Midbrain (tissue), 1 donor: Measurements from ENCODE around the gene TEKT2.

Source experiments
- DNase-seq: peaks from one replicate; lab custom pipeline; 2025; lab: John Stamatoyannopoulos, UW

The TEKT2 gene

DNA sequence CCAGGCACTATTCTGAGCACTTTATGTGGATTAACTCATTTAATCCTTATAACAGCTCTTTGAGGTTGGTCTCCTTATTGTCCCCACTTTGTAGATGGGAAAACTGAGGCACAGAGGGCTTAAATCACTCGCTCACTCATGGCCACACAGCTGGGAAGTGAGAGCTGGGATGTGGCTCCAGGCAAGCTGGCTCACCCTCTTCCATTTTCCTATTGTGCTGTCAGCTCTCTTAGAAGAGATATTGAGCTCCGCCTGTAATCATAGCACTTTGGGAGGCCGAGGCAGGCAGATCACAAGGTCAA, 45.0 kb downstream of the TEKT2 start:
- no peak for DNase-seq

DNA sequence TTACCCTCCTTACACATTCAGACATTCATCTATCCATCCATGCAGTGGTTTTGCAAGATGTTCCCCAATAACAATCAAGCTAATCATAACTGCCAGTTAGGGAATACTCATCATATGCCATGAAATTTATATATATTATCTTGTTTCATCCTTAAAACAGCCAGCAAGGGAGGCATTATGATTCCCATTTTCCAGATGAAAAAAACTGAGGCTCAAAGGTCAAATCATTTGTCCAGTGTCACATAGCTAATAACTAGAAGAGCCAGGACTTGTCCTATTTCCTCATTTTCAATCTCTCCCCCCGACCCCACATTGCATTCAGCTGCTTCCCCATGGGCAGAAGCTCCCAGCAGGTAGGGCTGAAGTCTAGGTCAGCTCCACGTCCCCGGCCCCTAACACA, 48.1 kb downstream of the TEKT2 start:
- no peak for DNase-seq

DNA sequence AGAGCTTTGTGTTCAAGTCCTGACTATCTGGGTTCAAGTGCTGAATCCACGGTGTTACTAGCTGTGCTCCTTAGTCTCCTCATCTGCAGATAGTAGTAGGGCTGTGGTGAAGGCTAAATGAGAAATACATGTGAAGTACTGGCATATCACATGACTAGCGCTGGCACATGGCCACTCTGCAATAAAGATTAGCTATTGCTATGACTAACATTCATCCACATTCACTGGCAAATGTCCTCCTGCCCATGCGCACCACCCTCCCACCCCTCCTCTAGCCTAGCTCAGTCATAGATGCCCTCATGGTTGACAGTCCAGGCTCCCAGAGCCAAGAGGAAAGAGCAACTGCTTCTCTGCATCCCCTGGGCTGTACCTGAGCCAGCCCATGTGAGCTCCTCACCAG, 49.6 kb downstream of the TEKT2 start:
- no peak for DNase-seq

DNA sequence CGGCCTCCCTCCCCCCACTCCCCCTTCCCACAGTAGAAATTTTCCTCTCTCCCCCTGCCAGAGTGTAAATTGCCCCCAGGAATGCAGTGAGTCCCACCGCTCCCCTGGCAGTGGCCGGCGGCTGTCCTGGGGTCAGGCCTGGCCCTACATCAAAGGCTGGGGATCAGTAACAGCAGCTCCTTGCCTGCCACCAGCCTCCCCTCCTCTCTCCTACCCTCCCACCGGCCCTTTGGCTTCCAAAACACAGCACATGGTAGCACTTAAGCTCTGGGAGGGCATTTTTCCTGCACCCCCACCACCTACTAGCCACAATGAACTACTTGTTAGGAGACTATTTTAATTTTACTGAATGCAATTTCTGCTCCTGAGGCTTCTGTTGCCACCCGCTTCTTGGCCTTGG, 50.1 kb downstream of the TEKT2 start:
- DNase-seq: no peak

DNA sequence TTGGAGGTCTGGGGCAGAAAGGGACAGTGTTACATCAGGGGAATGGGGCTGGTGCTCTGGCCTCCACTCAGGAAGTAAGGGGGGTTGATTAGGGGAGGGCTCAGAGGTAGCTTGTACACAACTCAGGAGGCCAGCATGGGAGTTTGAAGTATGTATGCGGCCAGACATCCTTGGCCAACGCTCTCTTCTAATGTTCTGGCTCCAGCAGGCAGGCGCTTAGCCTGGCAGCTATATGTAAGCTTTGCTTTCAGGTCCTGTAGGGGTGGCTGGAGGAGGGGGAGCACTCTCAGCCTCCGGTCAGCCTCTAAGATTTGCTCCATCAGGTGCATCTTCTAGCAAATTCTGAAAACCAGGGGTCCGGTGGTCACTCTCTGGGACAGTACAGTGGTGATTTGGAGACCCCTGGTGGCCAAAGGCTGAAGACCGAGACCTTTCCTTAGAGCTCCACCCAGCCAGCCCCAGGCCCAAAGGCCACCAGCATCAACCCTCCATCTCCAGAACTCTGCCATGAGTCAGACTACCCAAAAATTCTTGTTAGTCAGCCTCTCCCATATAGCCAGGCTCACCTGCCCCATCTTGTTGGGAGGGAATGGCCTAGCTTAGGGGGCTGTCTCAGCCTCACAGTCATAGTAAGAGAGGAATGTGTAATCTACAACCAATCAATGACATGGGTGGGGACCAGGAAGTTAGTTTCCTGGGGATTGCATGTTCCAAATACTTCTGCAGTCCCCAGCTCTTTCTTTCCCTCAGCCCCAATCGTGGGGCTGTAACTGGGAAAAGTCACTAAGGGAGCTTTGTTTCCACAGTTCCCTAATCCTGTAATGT, 50.8 kb downstream of the TEKT2 start:
- DNase-seq: peak; percentile 74

DNA sequence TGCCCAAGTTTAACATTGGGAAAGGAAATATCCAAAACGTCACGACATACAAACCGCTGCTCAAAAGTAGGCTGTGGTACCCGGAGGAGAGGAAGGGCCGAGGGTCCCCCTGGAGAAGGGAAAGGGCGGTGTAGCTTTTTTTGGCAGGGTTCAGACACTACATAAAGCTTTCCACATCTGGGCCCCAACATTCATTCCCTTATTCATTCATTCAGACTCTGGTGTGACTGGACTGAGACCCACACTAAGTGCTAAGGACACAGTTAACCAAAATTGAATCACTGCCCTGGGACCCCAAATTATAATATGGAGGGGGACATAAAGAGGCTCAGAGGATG, 51.4 kb downstream of the TEKT2 start:
- DNase-seq: no peak

DNA sequence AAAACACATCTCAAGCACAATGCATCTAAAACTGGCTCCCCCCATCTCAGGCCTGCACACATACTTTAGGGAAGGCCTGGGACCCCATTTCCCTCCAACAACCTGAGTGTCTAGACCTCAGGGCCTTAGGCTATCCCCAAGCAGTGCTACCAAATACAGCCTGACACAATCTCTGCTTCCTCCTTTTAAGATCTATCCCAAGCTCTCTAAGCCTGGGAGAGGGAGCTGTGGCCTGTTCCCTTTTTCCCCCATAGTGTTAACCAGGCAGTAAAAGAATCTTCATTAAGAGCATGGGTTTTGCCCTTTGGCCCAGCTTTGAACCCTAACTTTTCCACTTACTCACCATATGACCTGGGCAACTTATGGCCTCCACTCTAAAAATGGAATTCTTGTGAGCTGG, 51.9 kb downstream of the TEKT2 start:
- no peak for DNase-seq

DNA sequence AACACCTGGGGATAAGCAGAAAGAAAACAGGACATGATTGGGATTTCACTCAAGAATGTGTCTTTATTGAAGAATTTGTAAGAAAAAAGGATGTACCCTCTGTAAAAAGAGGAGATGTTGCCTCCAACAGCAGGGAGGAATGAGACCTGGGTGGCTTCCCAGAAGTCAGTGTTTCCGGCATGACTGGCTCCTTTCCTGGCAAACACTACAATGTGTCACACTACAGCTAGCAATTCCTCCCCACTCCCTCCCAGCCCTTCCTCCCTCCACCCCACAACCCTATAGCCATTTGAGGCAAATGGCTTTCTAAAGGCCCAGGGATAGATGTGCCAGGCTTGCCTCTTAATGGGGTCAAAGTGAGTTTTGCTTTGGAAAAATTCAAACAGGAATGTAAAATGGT, 52.6 kb downstream of the TEKT2 start:
- DNase-seq: no peak

DNA sequence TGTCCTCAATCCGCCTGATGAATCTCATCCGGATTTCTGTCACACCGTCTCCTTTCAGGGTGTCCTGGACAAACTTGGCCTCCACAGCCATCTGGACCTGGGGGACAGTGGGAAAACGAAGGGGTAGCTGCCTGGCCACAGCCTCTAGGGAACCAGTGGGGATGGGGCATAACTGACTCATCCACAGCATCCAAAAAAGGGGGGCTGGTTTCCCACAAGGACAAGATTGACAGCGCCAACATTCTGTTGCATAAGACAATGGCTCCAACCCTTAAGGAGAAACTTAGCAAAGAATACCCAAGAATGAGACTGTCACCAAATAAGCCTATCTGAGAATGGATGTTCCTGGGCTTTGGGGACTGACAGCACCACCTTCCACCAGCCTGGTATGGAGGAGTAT, 53.3 kb downstream of the TEKT2 start:
- no peak for DNase-seq

DNA sequence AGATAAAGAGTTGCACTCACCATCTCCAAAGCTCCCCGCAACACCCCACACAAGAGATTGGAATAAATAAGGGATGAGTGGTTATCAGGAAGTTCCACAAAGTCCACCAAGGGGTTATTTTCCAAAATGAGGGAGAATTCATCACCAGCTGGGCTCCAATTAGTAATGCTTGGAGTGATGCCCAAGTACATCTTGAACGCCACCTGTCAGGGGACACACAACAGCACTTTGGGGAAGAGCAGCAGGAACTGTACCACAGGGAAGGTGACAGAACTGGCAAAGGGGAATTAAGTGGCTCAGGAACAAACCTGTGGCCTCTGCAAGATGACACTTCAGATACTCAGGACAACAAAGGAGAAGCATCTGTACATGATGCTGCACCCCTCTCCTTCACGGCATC, 53.9 kb downstream of the TEKT2 start:
- no peak for DNase-seq
